GM12892 (cell line): ENCODE measurements around the gene GPR132.

ENCODE experiments used
- POLR2A ChIP-seq: IDR thresholded peaks from 2 replicates; pipeline ENCODE4 v1.6.1; 2011; ENCODE audit warnings: low read depth, low read length, control low read depth
- POLR2AphosphoS5 ChIP-seq: IDR thresholded peaks from 2 replicates; pipeline ENCODE4 v1.6.1; 2011; ENCODE audit warnings: low read depth, low read length, control low read depth
- TAF1 ChIP-seq: IDR thresholded peaks from 2 replicates; pipeline ENCODE4 v1.6.1; 2011; ENCODE audit warnings: low read depth, mild to moderate bottlenecking, control low read depth, low read length, borderline replicate concordance

DNA sequence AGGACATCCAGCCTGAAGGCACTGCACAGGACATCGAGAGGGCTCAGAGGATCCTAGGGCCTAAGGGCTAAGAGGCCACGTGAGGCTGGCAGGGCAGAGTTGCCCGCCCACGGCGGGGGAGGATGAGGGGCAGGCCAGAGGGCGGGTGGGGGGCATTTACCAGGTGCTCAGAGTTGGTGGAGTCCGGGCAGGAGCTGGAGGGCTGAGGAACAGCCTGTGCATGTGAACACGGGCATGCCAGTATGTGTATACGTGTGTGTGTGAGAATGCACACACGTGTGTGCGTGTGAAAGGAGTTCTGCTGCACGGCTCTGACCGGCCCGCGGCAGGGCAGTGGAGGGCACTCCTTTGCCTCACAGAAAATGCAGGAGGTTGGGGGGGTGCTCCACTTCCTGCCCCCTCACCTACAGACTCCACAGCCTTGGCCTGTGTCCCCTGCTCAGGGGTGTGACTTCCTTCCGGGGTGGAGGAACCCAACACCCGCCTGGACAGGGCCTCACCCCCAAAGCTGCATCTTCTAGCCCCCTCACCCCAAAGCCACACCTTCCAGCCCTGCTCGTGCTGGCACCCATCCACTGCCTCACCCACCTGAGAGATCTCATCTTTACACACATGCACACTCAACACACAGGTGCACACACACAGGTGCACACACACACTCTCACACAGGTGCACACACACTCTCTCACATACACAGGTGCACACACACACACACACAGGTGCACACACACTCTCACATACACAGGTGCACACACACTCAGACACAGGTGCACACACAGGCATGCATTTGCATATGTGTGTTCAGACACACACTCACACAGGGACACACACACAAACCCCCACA, 11.8 kb upstream of the GPR132 start:
- no peak for TF ChIP-seq TAF1
- TF ChIP-seq POLR2A = no peak
- no peak for TF ChIP-seq POLR2AphosphoS5
